Loucy (cell line): Measurements from ENCODE around the gene HLF.

Experiments used
- H2AFZ ChIP-seq: fragments of 200-600 bp; sonication (generic); 2 replicates; pipeline ENCODE4 v1.6.0; 2016; ENCODE audit warnings: antibody characterized with exemption, mild to moderate bottlenecking, low read length, moderate library complexity
- H3F3A ChIP-seq: fragments of 200-600 bp; 2 replicates; pipeline ENCODE4 v1.6.0; 2016; ENCODE audit warnings: antibody characterized with exemption, low read depth, mild to moderate bottlenecking
- H3K27me3 ChIP-seq: fragments of 200-600 bp; sonication (generic); 2 replicates; pipeline ENCODE4 v1.6.1; 2014; ENCODE audit warnings: low read length, mild to moderate bottlenecking; ENCODE audit not compliant: insufficient read depth, poor library complexity, severe bottlenecking
- H3K36me3 ChIP-seq: fragments of 200-600 bp; sonication (generic); 2 replicates; pipeline ENCODE4 v1.6.1; 2016; ENCODE audit warnings: low read length; ENCODE audit not compliant: insufficient read depth
- H3K4me1 ChIP-seq: fragments of 200-600 bp; sonication (generic); 2 replicates; pipeline ENCODE4 v1.5.1; 2014; ENCODE audit warnings: low read length, mild to moderate bottlenecking; ENCODE audit not compliant: insufficient read depth, poor library complexity, severe bottlenecking
- H3K4me2 ChIP-seq: fragments of 200-600 bp; sonication (generic); 2 replicates; pipeline ENCODE4 v1.6.0; 2014; ENCODE audit warnings: antibody characterized with exemption, low read length, low read depth, mild to moderate bottlenecking; ENCODE audit not compliant: poor library complexity, severe bottlenecking
- H3K4me3 ChIP-seq: fragments of 200-600 bp; sonication (generic); 2 replicates; pipeline ENCODE4 v1.5.1; 2014; ENCODE audit warnings: low read length, mild to moderate bottlenecking, mixed read lengths; ENCODE audit not compliant: poor library complexity, severe bottlenecking
- H3K79me2 ChIP-seq: fragments of 200-600 bp; sonication (generic); 2 replicates; pipeline ENCODE4 v1.6.1; 2014; ENCODE audit warnings: low read length; ENCODE audit not compliant: insufficient read depth
- H3K9ac ChIP-seq: fragments of 200-600 bp; sonication (generic); 2 replicates; pipeline ENCODE4 v1.6.0; 2014; ENCODE audit warnings: mild to moderate bottlenecking, low read depth, low read length, moderate library complexity; ENCODE audit not compliant: poor library complexity, severe bottlenecking
- H3K9me2 ChIP-seq: fragments of 200-600 bp; sonication (generic); replicated peaks from 2 replicates; pipeline ENCODE4 v1.6.1; 2016; ENCODE audit warnings: low read depth, low read length, mixed read lengths
- H3K9me3 ChIP-seq: fragments of 200-600 bp; sonication (generic); 2 replicates; pipeline ENCODE4 v1.6.1; 2014; ENCODE audit warnings: mild to moderate bottlenecking, antibody characterized with exemption, low read length, low read depth; ENCODE audit not compliant: insufficient read depth
- H4K20me1 ChIP-seq: fragments of 200-600 bp; sonication (generic); 2 replicates; pipeline ENCODE4 v1.6.0; 2014; ENCODE audit warnings: antibody characterized with exemption, low read length, mild to moderate bottlenecking; ENCODE audit not compliant: insufficient read depth, poor library complexity, severe bottlenecking
- CTCF ChIP-seq: fragments of 200-600 bp; sonication (generic); conservative IDR thresholded peaks from 2 replicates; pipeline ENCODE4 v1.5.1; 2014; ENCODE audit warnings: mild to moderate bottlenecking, antibody characterized with exemption, low read length
- EZH2phosphoT487 ChIP-seq: fragments of 200-600 bp; IDR thresholded peaks from 2 replicates; pipeline ENCODE4 v1.6.1; 2018; ENCODE audit warnings: antibody characterized with exemption, mild to moderate bottlenecking, moderate library complexity, borderline replicate concordance

HLF gene

GRCh38 chr17:55318715-55319487 is 54.1 kb downstream of the HLF start:
- Histone ChIP-seq H3K27me3 (no peaks in the 10 kb centered on the region), H3F3A (no peaks in the 10 kb centered on the region), H3K4me1 (no peaks in the 10 kb centered on the region), H2AFZ (no peak overlapping the region), H3K9me3 (no peaks in the 10 kb centered on the region), H4K20me1 (no peaks in the 10 kb centered on the region), H3K4me3 (no peak overlapping the region), H3K9me2 (no peaks in the 10 kb centered on the region), H3K79me2 (no peaks in the 10 kb centered on the region), H3K36me3 (no peaks in the 10 kb centered on the region), H3K4me2 (no peak overlapping the region), H3K9ac (no peak overlapping the region)
- TF ChIP-seq CTCF (no peak), EZH2phosphoT487 (no peak)

GRCh38 chr17:55319933-55320593 is 55.3 kb downstream of the HLF start:
- Histone ChIP-seq H3K4me3 (no peak overlapping the region), H3F3A (no peaks in the 10 kb centered on the region), H3K4me2 (no peak overlapping the region), H3K79me2 (no peaks in the 10 kb centered on the region), H3K9ac (no peak overlapping the region), H3K9me3 (no peaks in the 10 kb centered on the region), H3K36me3 (no peaks in the 10 kb centered on the region), H3K27me3 (no peaks in the 10 kb centered on the region), H2AFZ (no peak overlapping the region), H4K20me1 (no peaks in the 10 kb centered on the region), H3K9me2 (no peaks in the 10 kb centered on the region), H3K4me1 (no peaks in the 10 kb centered on the region)
- TF ChIP-seq EZH2phosphoT487 (no peak), CTCF (no peak)

- Histone ChIP-seq H3K36me3 (no peaks in the 10 kb centered on the region), H3K4me2 (no peak overlapping the region), H3K4me3 (no peak overlapping the region), H3K79me2 (no peaks in the 10 kb centered on the region), H2AFZ (no peak overlapping the region), H3K9me2 (no peaks in the 10 kb centered on the region), H3K27me3 (no peaks in the 10 kb centered on the region), H4K20me1 (no peaks in the 10 kb centered on the region), H3K4me1 (no peaks in the 10 kb centered on the region), H3F3A (no peaks in the 10 kb centered on the region), H3K9me3 (no peaks in the 10 kb centered on the region), H3K9ac (no peak overlapping the region)
- no peak for TF ChIP-seq CTCF
- TF ChIP-seq EZH2phosphoT487, result no peak
Observed at GRCh38 chr17:55320594-55321426, 56.0 kb downstream of the HLF start.
